HepG2 (cell line): ENCODE data around the gene SIRT7. TPM values are rescaled to one million over a fixed set of nuclear protein-coding genes. Genes with fewer than 3 reads are reported as not detected.

Experiments used
- ATAC-seq: fragments of 200-7000 bp; cut with Tn5 transposase; 3 replicates; pipeline ENCODE4 v1.9.1; 2020; ENCODE audit warnings: mild to moderate bottlenecking, moderate library complexity
- BruUV-seq: library from RNA; stranded (reverse); fragments of 400-500 nt; replicated peaks from 2 replicates; lab custom pipeline; 2021; lab: Mats Ljungman, UMichigan
- CTCF ChIA-PET: fragments of 300-600 bp; formaldehyde crosslinking; extraction: SDS; loops from one replicate; lab custom pipeline; 2021; ENCODE audit warnings: low total read pairs, inconsistent platforms, low intra/inter-chr PET ratio; lab: Yijun Ruan, JAX
- POLR2A ChIA-PET: fragments of 350-600 bp; sonication (Branson Sonifier 250); formaldehyde crosslinking; loops from one replicate; lab custom pipeline; 2020; ENCODE audit warnings: antibody characterized with exemption, inconsistent platforms; lab: Yijun Ruan, JAX
- DNase-seq: peaks from one replicate; pipeline ENCODE4 v3.0.0-alpha.2; 2015; ENCODE audit warnings: low spot score
- FAIRE-seq: peaks from 3 replicates; lab custom pipeline; 2011; peaks lifted over from hg19 to GRCh38; lab: Jason Lieb, UNC
- H2AFZ ChIP-seq: one replicate; pipeline ENCODE4 v1.6.1; 2011; ENCODE audit warnings: low read length, inconsistent platforms
- H3K27ac ChIP-seq: fragments of 300-600 bp; 3 replicates; pipeline ENCODE4 v1.8.0; 2011; ENCODE audit warnings: mixed run types, mild to moderate bottlenecking, mixed read lengths, low read length, inconsistent platforms; ENCODE audit not compliant: insufficient read depth; ENCODE audit errors: extremely low read length
- H3K27me3 ChIP-seq, 2 experiments: fragments of 200-600 bp in 1 of 2; 2 replicates in 1 of 2; 3 replicates in 1 of 2; pipeline versions ENCODE4 v1.6.0 to v1.8.0; 2011; ENCODE audit warnings: low read length in 2 of 2, mild to moderate bottlenecking in 2 of 2, moderate library complexity in 2 of 2, inconsistent platforms in 1 of 2; ENCODE audit not compliant: insufficient read depth in 2 of 2, control insufficient read depth in 1 of 2
- H3K36me3 ChIP-seq, 2 experiments: fragments of 200-600 bp in 1 of 2; replicated peaks in 1 of 2; 2 replicates in 1 of 2; 3 replicates in 1 of 2; pipeline versions ENCODE4 v1.5.1 to v1.8.0; 2011; ENCODE audit warnings: low read length in 2 of 2, inconsistent platforms in 1 of 2; ENCODE audit not compliant: insufficient read depth in 2 of 2, control insufficient read depth in 1 of 2
- H3K4me1 ChIP-seq: 2 replicates; pipeline ENCODE4 v1.5.1; 2012; ENCODE audit warnings: low read length, inconsistent platforms; ENCODE audit not compliant: insufficient read depth
- H3K4me2 ChIP-seq: 2 replicates; pipeline ENCODE4 v1.6.0; 2011; ENCODE audit warnings: low read depth, low read length, inconsistent platforms
- H3K4me3 ChIP-seq, 3 experiments: fragments of 200-600 bp in 1 of 3; sonication (generic), shearing (Covaris generic) in 1 of 3; replicated peaks in 1 of 3; 2 replicates each; pipeline ENCODE4 v1.5.1; 2011 to 2016; ENCODE audit warnings: low read length in 3 of 3, inconsistent platforms in 2 of 3, low read depth in 2 of 3, mild to moderate bottlenecking in 2 of 3, control low read depth in 1 of 3, mixed read lengths in 1 of 3; ENCODE audit not compliant: insufficient read depth in 1 of 3
- H3K79me2 ChIP-seq: one replicate; pipeline ENCODE4 v1.6.1; 2011; ENCODE audit warnings: low read length, inconsistent platforms; ENCODE audit not compliant: insufficient read depth
- H3K9ac ChIP-seq: 2 replicates; pipeline ENCODE4 v1.6.0; 2011; ENCODE audit warnings: mild to moderate bottlenecking, low read depth, low read length, inconsistent platforms; ENCODE audit not compliant: insufficient read depth
- H3K9me3 ChIP-seq: 2 replicates; pipeline ENCODE4 v1.5.1; 2012; ENCODE audit warnings: mild to moderate bottlenecking, low read length
- H4K20me1 ChIP-seq: 2 replicates; pipeline ENCODE4 v1.6.0; 2011; ENCODE audit warnings: inconsistent platforms, mild to moderate bottlenecking, low read length, moderate library complexity; ENCODE audit not compliant: insufficient read depth
- AHR ChIP-seq: IDR thresholded peaks from 2 replicates; pipeline ENCODE4 v1.6.1; 2018; ENCODE audit warnings: missing genetic modification reagents, missing compliant biosample characterization
- BORCS8-MEF2B ChIP-seq: sonication (generic); formaldehyde crosslinking; IDR thresholded peaks from 2 replicates; pipeline ENCODE4 v1.8.0; 2022; ENCODE audit warnings: mild to moderate bottlenecking, missing genetic modification reagents
- CREB1 ChIP-seq, 2 experiments: fragments of 450-650 bp in 1 of 2; IDR thresholded peaks; 2 replicates each; pipeline ENCODE4 v1.6.1; 2016 to 2017; ENCODE audit warnings: control low read depth in 1 of 2, mild to moderate bottlenecking in 1 of 2, missing compliant biosample characterization in 1 of 2, missing genetic modification characterization in 1 of 2
- GZF1 ChIP-seq: sonication (generic); formaldehyde crosslinking; IDR thresholded peaks from 2 replicates; pipeline ENCODE4 v1.5.1; 2020; ENCODE audit warnings: mild to moderate bottlenecking, missing genetic modification reagents
- HDAC2 ChIP-seq: sonication (generic); formaldehyde crosslinking; IDR thresholded peaks from 2 replicates; pipeline ENCODE4 v1.4.0; 2020; ENCODE audit warnings: missing genetic modification reagents
- HOXA7 ChIP-seq: sonication (generic); formaldehyde crosslinking; IDR thresholded peaks from 2 replicates; pipeline ENCODE4 v1.8.1; 2022; ENCODE audit warnings: mild to moderate bottlenecking, missing genetic modification reagents, moderate library complexity
- NFE2L1 ChIP-seq: sonication (generic); formaldehyde crosslinking; IDR thresholded peaks from 2 replicates; pipeline ENCODE4 v1.4.0; 2020; ENCODE audit warnings: missing genetic modification reagents, mild to moderate bottlenecking, borderline replicate concordance
- PHF5A ChIP-seq: IDR thresholded peaks from one replicate; pipeline ENCODE4 v1.6.1; 2018; ENCODE audit warnings: low read depth, missing genetic modification reagents; ENCODE audit not compliant: unreplicated experiment
- TCF7L2 ChIP-seq: IDR thresholded peaks from 2 replicates; pipeline ENCODE4 v1.6.1; 2011; ENCODE audit warnings: mild to moderate bottlenecking, low read depth, low read length, moderate library complexity
- TMF1 ChIP-seq: sonication (generic); formaldehyde crosslinking; IDR thresholded peaks from 2 replicates; pipeline ENCODE4 v1.8.1; 2022; ENCODE audit warnings: low read depth, missing genetic modification reagents
- TRIM24 ChIP-seq: sonication (generic); formaldehyde crosslinking; IDR thresholded peaks from 2 replicates; pipeline ENCODE4 v1.8.0; 2022; ENCODE audit warnings: mild to moderate bottlenecking, missing genetic modification reagents
- ZBTB38 ChIP-seq: sonication (generic); formaldehyde crosslinking; IDR thresholded peaks from 2 replicates; pipeline ENCODE4 v1.5.1; 2020; ENCODE audit warnings: mild to moderate bottlenecking, missing genetic modification reagents
- ZNF280D ChIP-seq: sonication (generic); formaldehyde crosslinking; IDR thresholded peaks from 2 replicates; pipeline ENCODE4 v1.5.1; 2020; ENCODE audit warnings: mild to moderate bottlenecking, missing genetic modification reagents
- ZNF281 ChIP-seq: sonication (generic); formaldehyde crosslinking; IDR thresholded peaks from 2 replicates; pipeline ENCODE4 v1.4.0; 2020; ENCODE audit warnings: missing genetic modification reagents, borderline replicate concordance
- ZSCAN25 ChIP-seq: sonication (generic); formaldehyde crosslinking; IDR thresholded peaks from 2 replicates; pipeline ENCODE4 v1.8.0; 2022; ENCODE audit warnings: mild to moderate bottlenecking, missing genetic modification reagents
- WGBS: methylation state at CpG from one replicate; pipeline ENCODE4 v1.1.6; 2017; ENCODE audit warnings: low lambda C conversion rate; 5-methylcytosine and 5-hydroxymethylcytosine counted together
- in situ Hi-C: cut with HindIII; loops from 2 replicates; pipeline ENCODE4 v1.10.0; 2017; ENCODE audit warnings: low pct_unique_long_range_greater_than_20kb; ENCODE audit not compliant: extremely low pct_ligation_motif_present
- intact Hi-C: fragments of 100-400 bp; cut with micrococcal nuclease; formaldehyde crosslinking; loops from one replicate; pipeline ENCODE4 v1.10.0; 2022; ENCODE audit not compliant: unreplicated experiment
- polyA plus RNA-seq, 8 experiments: library from polyadenylated mRNA; depleted of rRNA in 3 of 8; stranded (reverse) in 7 of 8; unstranded in 1 of 8; fragments of >200 nt; fragmentation: Illumina TruSeq in 4 of 8; extraction: Trizol in 4 of 8; gene quantifications; 2 replicates each; pipeline versions ENCODE4 v1.2.1 to v1.2.3, GENCODE V29; 2011 to 2016; ENCODE audit warnings: low read depth in 4 of 8, missing spikeins in 1 of 8, mixed read lengths in 1 of 8; ENCODE audit not compliant: insufficient read depth in 1 of 8
- total RNA-seq, 5 experiments: library from RNA; depleted of rRNA; stranded (reverse); fragments of >200 nt; fragmentation: Illumina TruSeq; extraction: Trizol; gene quantifications; 2 replicates each; pipeline ENCODE4 v1.2.3, GENCODE V29; 2016; ENCODE audit warnings: low read depth in 1 of 5
- TF ChIP-seq, protein P1 (sequence below): sonication (generic); formaldehyde crosslinking; IDR thresholded peaks from 2 replicates; pipeline ENCODE4 v1.8.0; 2022; ENCODE audit warnings: missing genetic modification reagents, mild to moderate bottlenecking, moderate library complexity, borderline replicate concordance

The SIRT7 gene
- total and polyA plus RNA-seq, 2 of the 13 experiments (the other 11 are each of a cell fraction or from before 2014, with no cell fraction given): 8.3 to 24.8 TPM

- peaks cover 63% of the 10 kb centered on the region for H3K4me1 ChIP-seq
- POLR2A ChIA-PET: interaction anchor here (0.8 to 9.7 kb wide), 12 partner anchors 8 to 84 kb away, joined by 3 to 136 read pairs (median 18); partner anchors contain the start of genes CENPX, DCXR, LRRC45 and MAFG
- ATAC-seq (peak; percentile 11), DNase-seq (no peak), FAIRE-seq (no peak)
- 91% methylated on average over 13 of the region's 16 CpGs for WGBS
- peak overlapping the region; percentile 24 for H3K27ac ChIP-seq
- H3K4me3 ChIP-seq: no peak overlapping the region
- peaks cover 24 to 40% of the 10 kb centered on the region in 2 experiments; a peak in 4 of 5 replicates for H3K36me3 ChIP-seq
- peaks cover 13% of the 10 kb centered on the region for H3K79me2 ChIP-seq
- no peak overlapping the region for H3K4me2 ChIP-seq
- no peak overlapping the region for H3K9ac ChIP-seq
- no peaks in the 10 kb centered on the region for H3K27me3 ChIP-seq
- in situ Hi-C loops (no loop called here), intact Hi-C loops (loop anchor here (1.0 kb wide), 1 partner anchor 9 kb away; no protein-coding TSS in a partner anchor)
- TSS peak; percentile 59 for BruUV-seq
- H3K9me3 ChIP-seq: no peaks in the 10 kb centered on the region
- CTCF ChIA-PET: no interaction called here
- H4K20me1 ChIP-seq: peaks cover 13% of the 10 kb centered on the region; the same call in 1 of the 2 replicates
- no peak overlapping the region for H2AFZ ChIP-seq
- no peak for TF ChIP-seq HDAC2 (CRISPR knock-in tag)
- 0 out of 2 replicates have a peak, but pooled peaks have one; percentile 17 for TF ChIP-seq BORCS8-MEF2B (CRISPR knock-in tag)
- TF ChIP-seq AHR (CRISPR knock-in tag): no peak
- no peak for TF ChIP-seq NFE2L1 (CRISPR knock-in tag)
- no peak for TF ChIP-seq TMF1
- TF ChIP-seq TCF7L2: no peak
- TF ChIP-seq CREB1 (IDR thresholded peaks at IDR 0.05): no peak
- no peak for TF ChIP-seq CREB1 (CRISPR knock-in tag; IDR thresholded peaks at IDR 0.05)
- no peak for TF ChIP-seq ZNF280D (CRISPR knock-in tag)
- TF ChIP-seq ZNF281: no peak
- no peak for TF ChIP-seq GZF1 (CRISPR knock-in tag)
- peak; percentile 33; the same call in 1 of the 2 replicates for TF ChIP-seq ZSCAN25 (CRISPR knock-in tag)
- peak; percentile 48 for TF ChIP-seq PHF5A (CRISPR knock-in tag)
- TF ChIP-seq ZBTB38: peak; percentile 90
- TF ChIP-seq TRIM24 (CRISPR knock-in tag): no peak
- TF ChIP-seq, protein P1, sequence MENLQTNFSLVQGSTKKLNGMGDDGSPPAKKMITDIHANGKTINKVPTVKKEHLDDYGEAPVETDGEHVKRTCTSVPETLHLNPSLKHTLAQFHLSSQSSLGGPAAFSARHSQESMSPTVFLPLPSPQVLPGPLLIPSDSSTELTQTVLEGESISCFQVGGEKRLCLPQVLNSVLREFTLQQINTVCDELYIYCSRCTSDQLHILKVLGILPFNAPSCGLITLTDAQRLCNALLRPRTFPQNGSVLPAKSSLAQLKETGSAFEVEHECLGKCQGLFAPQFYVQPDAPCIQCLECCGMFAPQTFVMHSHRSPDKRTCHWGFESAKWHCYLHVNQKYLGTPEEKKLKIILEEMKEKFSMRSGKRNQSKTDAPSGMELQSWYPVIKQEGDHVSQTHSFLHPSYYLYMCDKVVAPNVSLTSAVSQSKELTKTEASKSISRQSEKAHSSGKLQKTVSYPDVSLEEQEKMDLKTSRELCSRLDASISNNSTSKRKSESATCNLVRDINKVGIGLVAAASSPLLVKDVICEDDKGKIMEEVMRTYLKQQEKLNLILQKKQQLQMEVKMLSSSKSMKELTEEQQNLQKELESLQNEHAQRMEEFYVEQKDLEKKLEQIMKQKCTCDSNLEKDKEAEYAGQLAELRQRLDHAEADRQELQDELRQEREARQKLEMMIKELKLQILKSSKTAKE: 0 out of 2 replicates have a peak, but pooled peaks have one; percentile 33
- no peak for TF ChIP-seq HOXA7
Observed at GRCh38 chr17:81952792-81953228, 34.8 kb upstream of the SIRT7 start.
